ENCODE results near the gene LRRFIP1.

GRCh38 chr2:237827421-237827987 lies 200.1 kb downstream of the LRRFIP1 start:
- TF ChIP-seq POLR2A (IDR thresholded peaks at IDR 0.05; ENCODE audit: low read length) (no peak), GATA1 (IDR thresholded peaks at IDR 0.05; ENCODE audit: low read depth, low read length) (no peak)
